Cardiac fibroblast (primary cell): ENCODE measurements around the gene SALL2.

Experiments used
- DNase-seq, 2 donors: peaks; one replicate each; pipeline versions ENCODE4 v3.0.0 to v3.0.0-alpha.2; 2010; ENCODE audit warnings: low read depth in 2 of 2
- H3K4me3 ChIP-seq, 2 donors: replicated peaks in 1 of 2; 1 replicate in 1 of 2; 2 replicates in 1 of 2; pipeline ENCODE4 v1.5.1; 2011; ENCODE audit warnings: low read depth in 2 of 2, low read length in 2 of 2, mild to moderate bottlenecking in 2 of 2, moderate library complexity in 1 of 2
- TF ChIP-seq, protein P1 (sequence below): IDR thresholded peaks from one replicate; pipeline ENCODE4 v1.5.1; 2011; ENCODE audit warnings: low read depth, mild to moderate bottlenecking, low read length, inconsistent platforms

SALL2 gene

DNA sequence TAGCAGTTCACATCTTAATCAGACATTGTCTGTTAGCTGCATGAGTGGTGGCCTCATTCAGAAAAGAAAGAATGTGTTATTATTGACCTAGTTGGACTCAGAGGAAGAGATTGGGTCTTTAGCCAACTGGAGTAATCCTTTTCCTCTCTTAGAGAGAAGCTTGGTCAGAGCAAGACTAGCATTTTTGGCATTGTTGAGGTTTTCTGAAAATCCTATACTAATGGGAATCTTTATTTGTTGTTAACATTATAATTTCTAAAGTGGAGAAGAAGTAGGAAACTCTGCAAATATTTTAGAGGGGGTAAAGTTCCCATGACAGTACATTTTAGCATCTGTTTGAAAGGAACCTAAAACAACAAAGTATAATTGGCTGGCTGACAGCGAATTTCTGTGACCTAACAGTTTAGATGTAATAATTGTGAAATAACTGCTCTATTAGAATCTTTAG lies 39.5 kb downstream of the SALL2 start:
- no peak overlapping the region for H3K4me3 ChIP-seq
- peak; percentile 59 to 75 for DNase-seq
- TF ChIP-seq, protein P1, sequence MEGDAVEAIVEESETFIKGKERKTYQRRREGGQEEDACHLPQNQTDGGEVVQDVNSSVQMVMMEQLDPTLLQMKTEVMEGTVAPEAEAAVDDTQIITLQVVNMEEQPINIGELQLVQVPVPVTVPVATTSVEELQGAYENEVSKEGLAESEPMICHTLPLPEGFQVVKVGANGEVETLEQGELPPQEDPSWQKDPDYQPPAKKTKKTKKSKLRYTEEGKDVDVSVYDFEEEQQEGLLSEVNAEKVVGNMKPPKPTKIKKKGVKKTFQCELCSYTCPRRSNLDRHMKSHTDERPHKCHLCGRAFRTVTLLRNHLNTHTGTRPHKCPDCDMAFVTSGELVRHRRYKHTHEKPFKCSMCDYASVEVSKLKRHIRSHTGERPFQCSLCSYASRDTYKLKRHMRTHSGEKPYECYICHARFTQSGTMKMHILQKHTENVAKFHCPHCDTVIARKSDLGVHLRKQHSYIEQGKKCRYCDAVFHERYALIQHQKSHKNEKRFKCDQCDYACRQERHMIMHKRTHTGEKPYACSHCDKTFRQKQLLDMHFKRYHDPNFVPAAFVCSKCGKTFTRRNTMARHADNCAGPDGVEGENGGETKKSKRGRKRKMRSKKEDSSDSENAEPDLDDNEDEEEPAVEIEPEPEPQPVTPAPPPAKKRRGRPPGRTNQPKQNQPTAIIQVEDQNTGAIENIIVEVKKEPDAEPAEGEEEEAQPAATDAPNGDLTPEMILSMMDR = no peak

DNA sequence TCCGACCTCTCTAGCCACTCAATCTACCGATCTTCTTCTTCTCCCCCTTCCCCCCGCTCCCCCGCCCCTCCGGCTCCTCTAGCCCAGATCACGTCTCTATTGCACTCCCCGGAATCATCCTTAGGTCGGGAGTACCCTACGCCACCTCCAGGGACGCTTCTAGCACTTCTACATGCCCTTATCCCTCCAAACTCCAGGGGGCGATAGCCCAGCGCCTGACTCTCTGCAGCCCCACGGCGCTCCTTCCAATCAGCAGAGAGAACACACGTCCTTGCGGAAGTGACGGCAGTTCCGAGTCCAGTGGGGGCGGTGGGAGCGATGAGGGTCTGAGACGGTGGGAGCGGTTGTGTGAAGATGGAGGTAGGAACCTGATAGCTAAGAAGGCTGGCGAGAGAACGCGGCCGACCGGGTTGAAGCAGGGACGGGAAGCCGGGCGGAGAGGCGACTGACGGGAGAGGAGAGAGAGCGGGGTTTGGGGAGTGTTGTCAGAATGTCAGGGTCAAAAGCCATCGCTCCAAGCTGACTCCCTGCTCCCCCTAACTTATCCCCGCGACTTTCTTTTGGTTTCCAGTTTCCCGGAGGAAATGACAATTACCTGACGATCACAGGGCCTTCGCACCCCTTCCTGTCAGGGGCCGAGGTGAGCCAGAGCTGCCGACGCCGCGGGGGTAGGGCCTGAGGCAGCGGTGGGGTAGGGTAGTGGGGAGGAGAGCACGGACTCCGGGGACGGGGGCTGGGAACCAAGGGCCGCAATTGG lies 49.0 kb downstream of the SALL2 start, which contains the start of the genes RAB2B and TOX4:
Gene RAB2B, minus strand, starts transcription at position 35 of the 757 bp plus-strand sequence. CDS start 87 bp downstream, outside the sequence.
Gene TOX4, plus strand, starts transcription at position 271 of the 757 bp plus-strand sequence. Its CDS starts 84 bp downstream, at position 355.
- H3K4me3 ChIP-seq = peak within 1 kb of the TSS; percentile 95 to 96
- TF ChIP-seq, protein P1 = peak; percentile 100
- peak; percentile 99 for DNase-seq

- peak overlapping the region; percentile 60 to 96 for H3K4me3 ChIP-seq
- TF ChIP-seq, protein P1 = no peak
- peak in 1 of 2 donors; percentile 77 for DNase-seq
These were observed 49.6 kb downstream of the SALL2 start for GRCh38 chr14:21476523-21476924.

DNA sequence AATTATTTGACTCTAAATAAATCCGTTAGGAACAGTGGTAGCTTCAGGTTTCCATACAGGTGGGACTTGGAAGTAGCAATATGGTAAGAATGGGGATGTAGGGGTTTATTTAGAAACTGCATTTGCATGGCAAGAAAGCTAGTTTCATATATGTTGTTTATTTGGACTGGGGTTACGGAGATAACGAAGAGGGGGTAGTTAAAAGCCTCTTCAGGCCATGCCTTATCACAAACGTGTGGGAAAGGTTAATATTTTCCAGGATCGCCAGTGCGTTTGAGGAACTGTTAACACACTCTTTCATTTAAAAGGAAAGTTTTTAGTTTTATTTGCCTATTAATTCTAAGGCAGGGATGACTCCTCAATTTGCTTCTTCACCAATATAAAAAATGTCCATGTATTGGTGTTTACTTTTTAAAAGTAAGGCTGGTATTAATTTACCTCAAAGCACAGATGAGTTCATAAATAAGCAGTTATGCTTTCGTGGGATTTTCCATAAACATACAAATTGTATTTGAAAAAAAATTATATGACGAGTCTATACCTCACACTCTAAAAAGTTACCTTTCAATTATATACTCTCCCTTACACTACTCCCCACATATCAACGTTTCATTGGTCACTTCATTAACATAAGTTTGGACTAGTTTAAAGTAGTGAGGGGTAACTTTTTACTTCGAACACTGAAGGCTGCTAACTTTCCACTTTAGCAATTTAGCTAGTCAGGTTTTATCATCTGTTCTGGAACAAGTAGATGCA lies 50.2 kb downstream of the SALL2 start:
- TF ChIP-seq, protein P1 = no peak

More for the DNA sequence above, 50.2 kb downstream of the SALL2 start:
- DNase-seq = no peak
- peak overlapping the region; percentile 60 to 96 for H3K4me3 ChIP-seq
